ENCODE data around the gene CCDC12.

The CCDC12 gene

DNA sequence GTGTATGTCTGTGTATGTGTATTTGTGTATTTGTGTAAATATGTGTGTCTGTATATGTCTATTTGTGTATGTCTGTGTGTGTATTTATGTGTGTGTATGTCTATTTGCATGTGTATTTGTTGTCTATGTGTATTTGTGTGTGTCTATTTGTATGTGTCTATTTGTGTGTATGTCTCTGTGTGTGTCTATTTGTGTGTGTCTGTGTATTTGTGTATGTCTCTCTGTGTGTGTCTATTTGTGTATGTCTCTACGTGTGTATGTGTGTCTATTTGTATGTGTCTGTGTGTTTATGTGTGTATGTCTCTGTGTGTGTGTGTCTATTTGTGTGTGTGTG lies 68.6 kb downstream of the CCDC12 start:
- no peak for DNase-seq

GRCh38 chr3:46907271-46907670 lies 69.3 kb downstream of the CCDC12 start:
- DNase-seq = no peak

- DNase-seq = no peak
These were observed 70.0 kb downstream of the CCDC12 start for GRCh38 chr3:46906471-46907058.

DNA sequence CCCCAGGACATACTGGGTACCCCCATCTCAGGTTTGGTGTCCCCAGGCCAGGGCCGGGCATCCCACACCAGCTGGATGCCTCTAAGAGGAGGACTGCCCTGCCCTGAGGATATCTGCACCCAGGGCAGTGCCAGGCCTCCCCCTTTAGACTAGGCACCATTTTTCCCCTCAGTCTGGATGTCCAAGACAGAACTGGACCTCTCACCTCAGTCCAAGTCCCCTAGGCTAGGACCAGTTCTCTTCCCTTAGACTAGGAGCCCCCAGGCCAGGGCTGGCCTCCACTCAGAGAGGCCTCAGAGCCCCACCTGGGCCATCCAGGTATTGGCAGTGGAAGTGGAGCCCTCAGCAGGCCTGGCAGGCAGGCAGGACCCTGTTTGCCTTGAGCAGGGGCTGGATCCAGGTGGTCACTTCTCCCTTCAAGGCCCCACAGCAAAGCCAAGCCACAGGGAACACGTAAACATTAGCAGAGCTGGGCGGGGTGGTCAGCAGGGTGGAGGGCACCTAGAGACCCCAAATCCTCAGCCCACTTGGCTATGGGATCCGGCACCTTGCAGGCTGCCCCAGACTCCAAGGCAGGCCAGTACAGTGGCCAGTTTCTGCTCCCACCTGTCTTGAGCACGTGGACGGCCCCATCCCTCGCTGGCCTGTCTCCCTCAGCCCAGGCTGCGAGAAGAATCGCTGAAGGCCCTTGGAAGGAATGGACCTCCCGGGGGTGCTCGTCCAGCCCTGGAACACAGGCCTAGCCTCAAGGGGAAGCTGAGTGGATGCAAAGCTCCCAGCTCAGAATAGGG lies 70.7 kb downstream of the CCDC12 start:
- no peak for DNase-seq

- DNase-seq = no peak
These were observed 71.4 kb downstream of the CCDC12 start for GRCh38 chr3:46905213-46905560.

DNA sequence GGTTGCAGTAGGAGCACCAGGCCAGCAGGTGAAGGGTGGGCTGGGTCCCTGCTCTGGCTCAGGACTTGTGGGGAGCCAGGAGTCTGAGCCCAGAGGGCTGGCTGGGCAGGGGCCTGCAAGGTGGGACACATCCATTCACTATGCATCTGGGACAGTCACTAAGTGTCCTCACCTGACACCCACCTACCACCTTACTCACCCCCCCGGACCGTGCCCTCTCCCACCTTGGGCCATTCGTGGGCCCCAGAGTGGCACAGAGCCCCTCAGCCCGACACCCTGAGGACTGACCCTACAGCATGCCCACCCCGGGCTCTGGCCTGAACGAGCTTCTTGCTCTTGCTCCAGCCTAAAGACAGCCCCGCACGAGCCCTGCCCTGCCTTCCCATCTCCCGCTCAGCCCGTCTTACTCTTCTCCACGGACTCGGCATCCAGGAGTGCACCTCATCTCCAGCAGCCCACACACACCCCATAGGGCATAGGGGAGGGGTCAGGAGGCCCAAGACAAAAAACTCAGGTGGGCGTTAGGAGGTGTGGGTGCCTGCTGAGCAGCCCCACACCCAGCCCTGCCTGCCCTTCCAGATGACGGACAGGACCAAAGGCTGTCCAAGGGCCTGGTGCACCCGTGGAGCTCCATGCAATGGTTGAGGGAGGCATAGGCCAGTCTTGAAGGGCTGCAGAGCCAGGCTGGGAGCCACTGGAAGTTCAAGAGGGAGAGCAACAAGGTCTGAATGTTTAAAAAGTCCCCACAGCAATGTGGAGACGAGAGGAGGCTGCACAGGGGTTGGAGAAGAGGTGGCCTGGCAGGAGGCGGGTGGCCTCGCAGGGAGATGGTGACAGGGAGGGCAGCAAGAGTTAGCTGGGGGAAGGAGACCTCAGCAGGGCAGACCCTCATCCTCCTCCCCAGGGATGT lies 72.0 kb downstream of the CCDC12 start:
- DNase-seq = no peak

DNA sequence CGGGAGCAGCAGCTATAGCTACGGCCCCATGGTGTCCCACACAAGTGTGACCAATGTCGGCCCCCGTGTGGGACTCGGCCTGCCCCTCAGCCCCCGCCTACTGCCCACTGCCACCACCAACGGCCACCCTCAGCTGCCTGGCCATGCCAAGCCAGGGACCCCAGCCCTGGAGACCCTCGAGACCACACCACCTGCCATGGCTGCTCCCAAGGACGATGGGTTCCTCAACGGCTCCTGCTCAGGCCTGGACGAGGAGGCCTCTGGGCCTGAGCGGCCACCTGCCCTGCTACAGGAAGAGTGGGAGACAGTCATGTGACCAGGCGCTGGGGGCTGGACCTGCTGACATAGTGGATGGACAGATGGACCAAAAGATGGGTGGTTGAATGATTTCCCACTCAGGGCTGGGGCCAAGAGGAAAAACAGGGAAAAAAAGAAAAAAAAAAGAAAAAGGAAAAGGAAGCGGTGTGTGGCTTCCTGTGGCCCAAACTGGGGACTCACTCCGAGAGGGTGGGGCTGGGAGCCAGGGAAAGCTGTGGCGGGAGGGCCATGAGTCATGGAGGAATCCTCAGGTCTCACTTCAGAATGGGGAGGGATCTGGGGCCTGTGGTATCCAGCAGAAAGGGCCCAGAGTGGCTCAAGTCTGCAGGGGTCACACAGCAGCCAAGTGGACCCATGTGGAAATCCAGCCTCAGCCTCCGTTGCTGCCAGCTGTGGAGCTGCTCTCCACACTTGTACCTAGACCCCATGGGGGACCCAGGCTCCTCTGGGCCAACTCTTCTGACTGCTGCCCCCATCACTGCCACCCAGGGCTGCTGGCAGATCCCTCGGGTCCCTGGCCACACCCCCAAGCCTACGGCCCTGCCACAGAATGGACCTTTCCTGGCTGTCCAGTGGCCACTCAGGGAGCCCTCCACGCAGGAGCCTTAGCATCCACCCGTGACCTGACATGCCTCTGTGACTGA lies 72.9 kb downstream of the CCDC12 start:
- no peak for DNase-seq

DNA sequence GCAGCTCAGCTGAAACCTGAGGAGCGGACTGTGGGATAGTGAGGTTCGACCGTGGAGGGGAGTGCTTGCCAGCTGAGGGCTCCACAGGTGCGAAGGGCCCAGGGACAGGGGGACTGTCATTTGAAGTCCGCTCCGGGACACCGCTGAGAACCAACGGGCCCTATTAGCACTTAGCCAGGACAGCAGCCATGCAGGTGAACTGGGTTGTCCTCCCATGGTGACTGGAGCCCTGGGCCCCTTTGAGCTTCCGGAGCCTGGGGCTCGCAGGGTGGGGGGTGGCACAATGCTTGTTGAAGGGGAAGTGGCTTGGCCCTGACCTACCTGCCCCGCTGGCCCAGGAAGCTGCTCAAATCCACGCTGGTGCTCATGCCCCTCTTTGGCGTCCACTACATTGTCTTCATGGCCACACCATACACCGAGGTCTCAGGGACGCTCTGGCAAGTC lies 74.3 kb downstream of the CCDC12 start:
- DNase-seq = no peak

GRCh38 chr3:46901591-46902187 lies 74.9 kb downstream of the CCDC12 start:
- no peak for DNase-seq

DNA sequence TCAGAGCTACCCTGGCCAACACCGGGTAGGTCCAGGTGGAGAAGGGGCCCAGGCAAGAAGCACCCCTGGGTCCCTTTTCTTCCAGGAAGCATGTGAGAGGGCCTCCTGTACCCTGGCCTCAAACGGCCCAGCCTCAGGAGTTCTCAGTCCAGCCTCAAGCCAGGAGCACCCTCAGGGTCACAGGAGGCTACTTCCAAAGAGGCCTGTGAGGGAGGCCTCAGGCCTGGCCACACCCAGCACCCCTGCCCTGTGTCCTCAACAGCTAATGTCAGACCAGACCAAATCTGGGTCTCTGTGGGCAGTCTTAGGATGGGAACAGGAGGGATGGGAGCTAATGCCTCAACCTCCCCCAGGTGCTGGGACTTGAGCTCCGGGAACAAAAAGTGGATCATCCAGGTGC lies 75.5 kb downstream of the CCDC12 start:
- no peak for DNase-seq

GRCh38 chr3:46900356-46900755 lies 76.2 kb downstream of the CCDC12 start:
- no peak for DNase-seq

GRCh38 chr3:46900007-46900292 lies 76.6 kb downstream of the CCDC12 start:
- DNase-seq = peak in 17 of 51 donors; percentile 10 to 60 (median 30)

DNA sequence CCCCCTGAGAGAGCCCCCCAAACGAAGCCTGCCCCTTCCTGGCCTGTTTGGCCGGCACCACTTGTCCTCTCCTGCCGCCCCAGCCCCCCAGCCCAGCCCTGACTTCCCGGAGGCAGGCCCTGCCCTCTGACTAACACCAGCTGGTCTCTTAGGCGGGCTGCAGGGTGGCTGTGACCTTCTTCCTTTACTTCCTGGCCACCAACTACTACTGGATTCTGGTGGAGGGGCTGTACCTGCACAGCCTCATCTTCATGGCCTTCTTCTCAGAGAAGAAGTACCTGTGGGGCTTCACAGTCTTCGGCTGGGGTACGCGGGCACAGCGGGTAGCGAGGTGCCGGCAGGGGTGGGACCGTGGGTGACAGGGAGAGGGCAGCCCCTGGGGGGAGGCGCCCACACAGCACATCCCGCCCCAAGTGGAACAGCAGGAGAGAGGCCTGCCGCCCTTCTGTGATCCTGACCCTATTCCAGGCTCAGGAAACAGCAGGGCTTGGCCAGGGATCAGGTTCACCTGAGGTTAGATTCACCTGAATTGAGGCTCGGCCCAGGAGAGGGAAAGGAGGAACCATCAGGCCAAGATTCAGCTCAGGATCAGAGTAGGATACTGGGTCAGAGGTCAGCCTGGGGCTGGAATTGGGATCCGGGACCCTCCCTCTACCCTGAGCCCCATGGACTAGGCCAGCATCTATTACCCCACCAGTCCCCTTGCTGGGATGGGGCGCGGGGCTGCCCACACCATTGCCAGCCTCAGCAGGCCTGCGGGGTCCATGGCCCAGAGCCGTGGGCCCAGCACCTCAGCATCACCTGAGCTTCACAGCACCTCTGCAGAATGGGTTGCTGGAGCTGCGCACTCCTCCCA lies 77.2 kb downstream of the CCDC12 start:
- DNase-seq = peak in 1 of 51 donors; percentile 31

- peak in 6 of 51 donors; percentile 20 to 39 (median 30) for DNase-seq
These were observed 78.0 kb downstream of the CCDC12 start for GRCh38 chr3:46898321-46899150.

DNA sequence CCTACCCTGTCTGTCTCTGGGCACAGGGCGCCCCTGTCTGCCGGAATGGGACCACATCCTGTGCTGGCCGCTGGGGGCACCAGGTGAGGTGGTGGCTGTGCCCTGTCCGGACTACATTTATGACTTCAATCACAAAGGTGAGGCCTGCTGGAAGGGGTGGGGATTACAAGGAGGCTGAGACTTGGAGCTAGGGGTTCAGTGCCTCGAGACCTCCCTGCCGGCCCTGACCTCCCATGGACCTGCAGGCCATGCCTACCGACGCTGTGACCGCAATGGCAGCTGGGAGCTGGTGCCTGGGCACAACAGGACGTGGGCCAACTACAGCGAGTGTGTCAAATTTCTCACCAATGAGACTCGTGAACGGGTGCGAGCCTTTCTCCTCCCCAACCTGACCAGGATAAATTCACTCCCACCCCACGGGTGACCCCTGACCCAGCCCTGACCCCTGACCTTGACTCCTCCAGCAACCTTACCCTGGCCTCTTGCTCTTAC lies 78.7 kb downstream of the CCDC12 start:
- DNase-seq = no peak

GRCh38 chr3:46897031-46897430 lies 79.5 kb downstream of the CCDC12 start:
- no peak for DNase-seq

- no peak for DNase-seq
These were observed 80.2 kb downstream of the CCDC12 start for GRCh38 chr3:46896386-46896785.

GRCh38 chr3:46895761-46896160 lies 80.8 kb downstream of the CCDC12 start:
- DNase-seq = no peak

- peak in 21 of 51 donors; percentile 12 to 59 (median 29) for DNase-seq
These were observed 81.3 kb downstream of the CCDC12 start for GRCh38 chr3:46895204-46895660.

All from hypothalamus (tissue), 51 donors.